Measurements from ENCODE around the gene DPH3. TPM values are rescaled to one million over a fixed set of nuclear protein-coding genes. Genes with fewer than 3 reads are reported as not detected.

DPH3 gene
- total RNA-seq, 1 experiment from 2014 or later: 25.0 TPM

GRCh38 chr3:16286161-16286560, 21.4 kb upstream of the DPH3 start:
- no peaks in the 10 kb centered on the region for H3K27me3 ChIP-seq (replicated peaks)
- H3K4me3 ChIP-seq: no peak overlapping the region
- no peak for DNase-seq (ENCODE audit: low read depth in 1 of 2, low spot score in 2 of 2)
- H3K4me1 ChIP-seq (replicated peaks): no peaks in the 10 kb centered on the region; the same call in 1 of the 2 replicates
- H3K36me3 ChIP-seq: no peaks in the 10 kb centered on the region; the same call in 1 of the 2 replicates
- H3K9me3 ChIP-seq (replicated peaks): no peaks in the 10 kb centered on the region
- no peak overlapping the region for H3K27ac ChIP-seq

- H3K9me3 ChIP-seq (replicated peaks): no peaks in the 10 kb centered on the region
- no peaks in the 10 kb centered on the region for H3K27me3 ChIP-seq (replicated peaks)
- no peak overlapping the region for H3K27ac ChIP-seq
- no peak overlapping the region for H3K4me3 ChIP-seq
- no peak for DNase-seq (ENCODE audit: low read depth in 1 of 2, low spot score in 2 of 2)
- no peaks in the 10 kb centered on the region for H3K4me1 ChIP-seq (replicated peaks)
- no peaks in the 10 kb centered on the region; the same call in 1 of the 2 replicates for H3K36me3 ChIP-seq
Observed at GRCh38 chr3:16284633-16285032, 19.9 kb upstream of the DPH3 start.

GRCh38 chr3:16280671-16281070, 15.9 kb upstream of the DPH3 start:
- peaks cover 11% of the 10 kb centered on the region for H3K4me1 ChIP-seq (replicated peaks)
- no peaks in the 10 kb centered on the region for H3K27me3 ChIP-seq (replicated peaks)
- no peak for DNase-seq (ENCODE audit: low read depth in 1 of 2, low spot score in 2 of 2)
- H3K36me3 ChIP-seq: no peaks in the 10 kb centered on the region
- no peak overlapping the region for H3K27ac ChIP-seq
- H3K9me3 ChIP-seq (replicated peaks): no peaks in the 10 kb centered on the region
- no peak overlapping the region for H3K4me3 ChIP-seq

GRCh38 chr3:16279010-16279801, 14.5 kb upstream of the DPH3 start:
- Histone ChIP-seq H3K4me1 (replicated peaks) (peaks cover 11% of the 10 kb centered on the region), H3K36me3 (no peaks in the 10 kb centered on the region), H3K9me3 (replicated peaks) (no peaks in the 10 kb centered on the region), H3K27ac (no peak overlapping the region), H3K27me3 (replicated peaks) (no peaks in the 10 kb centered on the region), H3K4me3 (no peak overlapping the region)
- no peak for DNase-seq (ENCODE audit: low read depth in 1 of 2, low spot score in 2 of 2)

GRCh38 chr3:16277471-16277870, 12.7 kb upstream of the DPH3 start:
- no peaks in the 10 kb centered on the region for H3K36me3 ChIP-seq
- no peaks in the 10 kb centered on the region for H3K27me3 ChIP-seq (replicated peaks)
- DNase-seq (ENCODE audit: low read depth in 1 of 2, low spot score in 2 of 2): peak in 1 of 2 experiments; percentile 22
- H3K9me3 ChIP-seq (replicated peaks): no peaks in the 10 kb centered on the region
- peaks cover 11% of the 10 kb centered on the region for H3K4me1 ChIP-seq (replicated peaks)
- no peak overlapping the region for H3K4me3 ChIP-seq
- peak overlapping the region; percentile 20; the same call in 1 of the 2 replicates for H3K27ac ChIP-seq

DNA sequence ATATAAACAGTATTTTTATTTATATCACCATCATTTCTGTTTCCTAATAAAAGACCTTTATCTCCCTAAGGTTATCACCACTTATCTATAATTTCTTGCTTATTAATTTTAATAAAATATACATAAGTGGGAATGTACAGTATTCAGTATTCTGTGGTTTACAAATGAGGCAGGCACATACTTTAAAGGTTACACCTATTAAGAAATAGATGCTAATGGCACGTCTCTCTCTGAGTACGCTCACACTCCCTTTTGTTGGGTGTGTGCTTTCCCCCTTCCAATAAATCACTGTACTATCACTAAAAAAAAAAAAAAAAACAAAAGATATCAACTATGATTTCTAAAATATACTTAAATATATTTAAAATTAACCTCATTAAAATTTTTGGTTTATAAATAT, 9.1 kb upstream of the DPH3 start:
- Histone ChIP-seq H3K4me1 (replicated peaks) (peaks cover 11% of the 10 kb centered on the region), H3K36me3 (peaks cover 9% of the 10 kb centered on the region; the same call in 1 of the 2 replicates), H3K27ac (no peak overlapping the region), H3K9me3 (replicated peaks) (no peaks in the 10 kb centered on the region), H3K27me3 (replicated peaks) (no peaks in the 10 kb centered on the region), H3K4me3 (no peak overlapping the region)
- no peak for DNase-seq (ENCODE audit: low read depth in 1 of 2, low spot score in 2 of 2)

- Histone ChIP-seq H3K36me3 (peaks cover 9% of the 10 kb centered on the region; the same call in 1 of the 2 replicates), H3K9me3 (replicated peaks) (no peaks in the 10 kb centered on the region), H3K4me3 (no peak overlapping the region), H3K27ac (no peak overlapping the region), H3K27me3 (replicated peaks) (no peaks in the 10 kb centered on the region), H3K4me1 (replicated peaks) (peaks cover 5% of the 10 kb centered on the region)
- DNase-seq (ENCODE audit: low read depth in 1 of 2, low spot score in 2 of 2): no peak
Observed at GRCh38 chr3:16272588-16272987, 7.8 kb upstream of the DPH3 start.

- Histone ChIP-seq H3K36me3 (peaks cover 9% of the 10 kb centered on the region; the same call in 1 of the 2 replicates), H3K4me3 (no peak overlapping the region), H3K27ac (no peak overlapping the region), H3K27me3 (replicated peaks) (no peaks in the 10 kb centered on the region), H3K9me3 (replicated peaks) (no peaks in the 10 kb centered on the region), H3K4me1 (replicated peaks) (peaks cover 2% of the 10 kb centered on the region; the same call in 1 of the 2 replicates)
- DNase-seq (ENCODE audit: low read depth in 1 of 2, low spot score in 2 of 2): no peak
Observed at GRCh38 chr3:16270855-16271254, 6.1 kb upstream of the DPH3 start.

DNA sequence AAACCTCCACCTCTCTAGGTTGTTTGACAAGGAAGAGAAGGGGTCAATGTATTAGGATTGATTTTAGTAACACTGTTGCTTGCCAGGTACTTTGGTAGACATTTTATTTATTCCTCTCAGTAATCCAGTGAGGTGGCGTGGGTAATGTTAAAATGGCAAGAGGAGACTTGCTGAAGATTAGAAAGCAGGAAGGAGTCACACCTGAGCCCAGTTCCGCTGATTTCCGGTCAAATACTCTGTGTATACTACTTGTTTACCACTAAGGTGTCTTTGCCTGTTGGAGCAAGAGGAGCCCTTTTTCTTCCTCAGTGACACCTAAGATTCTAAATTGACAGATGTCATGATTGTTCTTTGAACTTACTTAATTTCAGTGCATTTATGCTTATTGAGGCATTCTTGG, 2.0 kb upstream of the DPH3 start:
- Histone ChIP-seq H3K27me3 (replicated peaks) (no peaks in the 10 kb centered on the region), H3K36me3 (peaks cover 22% of the 10 kb centered on the region), H3K4me1 (replicated peaks) (peaks cover 6% of the 10 kb centered on the region; the same call in 1 of the 2 replicates), H3K9me3 (replicated peaks) (no peaks in the 10 kb centered on the region), H3K27ac (no peak overlapping the region), H3K4me3 (no peak overlapping the region)
- DNase-seq (ENCODE audit: low read depth in 1 of 2, low spot score in 2 of 2): no peak

DNA sequence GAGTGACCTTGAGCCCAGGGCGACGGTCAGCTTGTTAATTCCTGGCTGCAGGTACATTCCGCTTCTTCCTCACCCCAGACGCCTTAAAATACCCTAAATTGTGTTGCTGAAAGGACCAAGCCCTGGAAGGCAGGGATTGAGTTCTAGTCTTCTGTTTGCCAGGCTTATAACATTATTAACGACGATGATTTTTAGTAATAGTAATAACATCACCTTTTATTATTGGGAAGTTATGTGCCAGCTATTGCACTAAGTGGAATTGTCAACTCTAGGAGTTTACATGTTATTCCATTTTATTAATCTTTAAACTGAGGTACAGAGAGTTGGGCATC, 678 bp upstream of the DPH3 start:
- Histone ChIP-seq H3K27ac (peak overlapping the region; percentile 66), H3K9me3 (replicated peaks) (no peaks in the 10 kb centered on the region), H3K4me3 (peak overlapping the region; percentile 66), H3K4me1 (replicated peaks) (peaks cover 6% of the 10 kb centered on the region; the same call in 1 of the 2 replicates), H3K27me3 (replicated peaks) (no peaks in the 10 kb centered on the region), H3K36me3 (peaks cover 28% of the 10 kb centered on the region)
- no peak for DNase-seq (ENCODE audit: low read depth in 1 of 2, low spot score in 2 of 2)

- Histone ChIP-seq H3K4me1 (replicated peaks) (peaks cover 6% of the 10 kb centered on the region; the same call in 1 of the 2 replicates), H3K4me3 (peak overlapping the region; percentile 66)
- DNase-seq (ENCODE audit: low read depth in 1 of 2, low spot score in 2 of 2): no peak
Observed at GRCh38 chr3:16264174-16264707, 502 bp downstream of the DPH3 start.

DNA sequence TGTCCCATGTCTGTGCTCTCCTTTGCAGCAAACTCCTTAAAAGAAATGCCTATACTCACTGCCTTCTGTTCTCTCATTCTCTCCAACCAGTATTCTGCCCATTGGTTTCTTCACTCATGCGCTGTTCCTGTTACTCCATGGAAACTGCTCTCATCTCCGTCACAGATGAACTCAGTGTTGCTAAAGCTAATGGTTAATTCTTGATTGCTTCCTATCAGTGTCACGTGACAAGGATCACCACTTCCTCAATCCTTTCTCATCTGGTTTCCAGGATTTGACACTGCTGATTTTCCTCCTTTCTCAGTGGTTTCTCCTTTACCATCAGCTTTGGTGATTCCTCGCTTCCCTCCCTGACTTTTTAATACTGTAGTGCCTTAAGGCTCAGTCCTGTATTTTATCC, 2.6 kb downstream of the DPH3 start:
- Histone ChIP-seq H3K9me3 (replicated peaks) (no peaks in the 10 kb centered on the region), H3K4me3 (no peak overlapping the region), H3K36me3 (peaks cover 51% of the 10 kb centered on the region), H3K27ac (no peak overlapping the region), H3K27me3 (replicated peaks) (no peaks in the 10 kb centered on the region), H3K4me1 (replicated peaks) (peaks cover 6% of the 10 kb centered on the region; the same call in 1 of the 2 replicates)
- DNase-seq (ENCODE audit: low read depth in 1 of 2, low spot score in 2 of 2): no peak

More at GRCh38 chr3:16264174-16264707, 502 bp downstream of the DPH3 start:
- H3K27ac ChIP-seq: peak overlapping the region; percentile 53
- peaks cover 39% of the 10 kb centered on the region for H3K36me3 ChIP-seq
- H3K9me3 ChIP-seq (replicated peaks): no peaks in the 10 kb centered on the region
- H3K27me3 ChIP-seq (replicated peaks): no peaks in the 10 kb centered on the region

DNA sequence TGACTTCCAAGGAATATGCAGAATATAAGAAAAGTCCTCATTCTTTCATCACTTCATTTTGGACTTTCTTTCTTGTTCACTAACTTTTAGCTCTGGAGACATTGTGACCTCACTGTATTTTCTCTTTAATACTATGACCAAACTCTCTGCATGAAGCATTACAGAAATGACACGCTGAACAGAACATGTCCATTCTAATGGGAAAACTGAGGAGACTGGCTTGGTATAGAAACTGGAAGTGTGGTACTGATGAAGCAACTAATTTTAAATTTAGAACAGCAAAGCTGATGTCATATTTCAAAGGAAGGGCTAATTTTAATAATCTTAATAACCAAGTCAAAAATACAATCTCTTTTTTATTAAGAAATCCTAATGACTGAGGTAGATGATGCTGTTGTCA, 4.7 kb downstream of the DPH3 start:
- no peak for DNase-seq (ENCODE audit: low read depth in 1 of 2, low spot score in 2 of 2)
- H3K27me3 ChIP-seq (replicated peaks): no peaks in the 10 kb centered on the region

DNA sequence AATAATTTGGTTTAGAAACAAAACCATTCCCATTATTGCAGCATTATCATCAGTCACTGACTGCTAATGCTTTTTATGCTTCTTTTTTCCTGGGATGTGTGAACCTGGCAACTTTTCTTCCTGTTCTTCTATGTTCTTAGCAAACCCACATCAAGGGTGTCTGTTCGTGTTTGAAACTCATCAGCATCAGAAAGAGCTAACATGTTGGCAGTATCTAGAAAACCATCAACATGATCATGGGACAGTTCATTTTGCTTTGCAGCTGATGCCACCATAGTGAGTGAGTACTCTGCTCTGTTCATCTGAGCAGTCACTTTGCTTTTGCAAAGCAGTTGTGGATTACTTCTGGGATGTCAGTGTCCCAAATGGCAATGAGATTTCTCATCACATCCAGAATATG, 5.9 kb downstream of the DPH3 start:
- Histone ChIP-seq H3K27ac (no peak overlapping the region), H3K4me1 (replicated peaks) (no peaks in the 10 kb centered on the region), H3K4me3 (no peak overlapping the region), H3K9me3 (replicated peaks) (no peaks in the 10 kb centered on the region), H3K27me3 (replicated peaks) (no peaks in the 10 kb centered on the region), H3K36me3 (peaks cover 51% of the 10 kb centered on the region)
- DNase-seq (ENCODE audit: low read depth in 1 of 2, low spot score in 2 of 2): no peak

More for the DNA sequence above, 4.7 kb downstream of the DPH3 start:
- H3K4me3 ChIP-seq: no peak overlapping the region
- H3K36me3 ChIP-seq: peaks cover 51% of the 10 kb centered on the region
- H3K27ac ChIP-seq: no peak overlapping the region
- no peaks in the 10 kb centered on the region for H3K9me3 ChIP-seq (replicated peaks)
- no peaks in the 10 kb centered on the region for H3K4me1 ChIP-seq (replicated peaks)
